ENCODE data around the gene AHCYL2. TPM values are rescaled to one million over a fixed set of nuclear protein-coding genes. Genes with fewer than 3 reads are reported as not detected.

AHCYL2 gene
- polyA plus RNA-seq, 1 donor from 2014 or later: 39.9 TPM

- Histone ChIP-seq H4K20me1 (ENCODE audit: insufficient read depth) (no peaks in the 10 kb centered on the region), H3F3A (ENCODE audit: insufficient read depth, low read length, poor library complexity, severe bottlenecking) (no peaks in the 10 kb centered on the region), H3K9ac (ENCODE audit: low read length) (no peak overlapping the region), H3K4me3 (ENCODE audit: low read length) (no peak overlapping the region), H3K27me3 (ENCODE audit: insufficient read depth, low read depth, low read length) (no peaks in the 10 kb centered on the region), H3K79me2 (replicated peaks; ENCODE audit: insufficient read depth, low read length) (no peaks in the 10 kb centered on the region), H3K9me2 (ENCODE audit: insufficient read depth, low read length) (no peaks in the 10 kb centered on the region), H3K9me3 (ENCODE audit: low read length) (no peaks in the 10 kb centered on the region), H3K4me2 (ENCODE audit: low read length) (no peak overlapping the region), H3K27ac (ENCODE audit: low read length) (no peak overlapping the region), H3K36me3 (ENCODE audit: insufficient read depth, low read length) (no peaks in the 10 kb centered on the region), H2AFZ (ENCODE audit: low read depth, low read length) (no peak overlapping the region)
- no peak for TF ChIP-seq POLR2AphosphoS5 (IDR thresholded peaks at IDR 0.05)
- no peak for TF ChIP-seq CTCF (IDR thresholded peaks at IDR 0.05; ENCODE audit: poor library complexity, severe bottlenecking)
- no peak for TF ChIP-seq SMC3 (conservative IDR thresholded peaks at IDR 0.05; ENCODE audit: poor library complexity)
- no peak for TF ChIP-seq EZH2 (IDR thresholded peaks at IDR 0.05; ENCODE audit: borderline replicate concordance, insufficient read depth, low read length, poor library complexity, severe bottlenecking)
- TF ChIP-seq EP300 (conservative IDR thresholded peaks at IDR 0.05; ENCODE audit: poor library complexity, severe bottlenecking): no peak
- no peak for TF ChIP-seq REST (IDR thresholded peaks at IDR 0.05; ENCODE audit: borderline replicate concordance)
- no peak for TF ChIP-seq TAF1 (IDR thresholded peaks at IDR 0.05; ENCODE audit: low read depth)
- no peak for TF ChIP-seq RAD21 (conservative IDR thresholded peaks at IDR 0.05)
- TF ChIP-seq MXI1 (conservative IDR thresholded peaks at IDR 0.05; ENCODE audit: poor library complexity, severe bottlenecking): no peak
Observed at GRCh38 chr7:129307592-129307991, 82.8 kb downstream of the AHCYL2 start.

DNA sequence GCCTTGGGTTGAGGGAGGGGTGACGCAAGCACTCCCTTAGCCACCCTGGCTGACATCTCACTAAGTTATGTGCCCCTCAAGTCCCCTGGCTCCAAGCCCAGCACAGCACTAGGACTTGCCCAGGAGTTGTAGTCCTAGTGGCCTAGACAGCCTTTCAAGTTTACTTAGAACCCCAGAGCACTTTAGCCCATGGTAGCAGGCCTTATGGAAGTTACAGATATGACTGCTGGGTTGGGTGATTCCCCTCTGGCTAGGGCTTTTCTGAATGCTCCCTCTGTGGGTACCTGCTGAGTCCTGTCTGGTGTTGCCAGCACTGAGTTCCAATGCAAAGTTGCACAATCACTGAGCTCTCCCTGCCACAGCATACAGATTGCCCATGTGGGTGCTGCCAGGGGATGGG, 83.2 kb downstream of the AHCYL2 start:
- no peaks in the 10 kb centered on the region for H3K9me2 ChIP-seq (ENCODE audit: insufficient read depth, low read length)
- no peaks in the 10 kb centered on the region for H3K36me3 ChIP-seq (ENCODE audit: insufficient read depth, low read length)
- H4K20me1 ChIP-seq (ENCODE audit: insufficient read depth): no peaks in the 10 kb centered on the region
- H3F3A ChIP-seq (ENCODE audit: insufficient read depth, low read length, poor library complexity, severe bottlenecking): no peaks in the 10 kb centered on the region
- no peak overlapping the region for H2AFZ ChIP-seq (ENCODE audit: low read depth, low read length)
- H3K4me2 ChIP-seq (ENCODE audit: low read length): no peak overlapping the region
- H3K9ac ChIP-seq (ENCODE audit: low read length): no peak overlapping the region
- TF ChIP-seq CTCF (IDR thresholded peaks at IDR 0.05; ENCODE audit: poor library complexity, severe bottlenecking): no peak
- TF ChIP-seq TAF1 (IDR thresholded peaks at IDR 0.05; ENCODE audit: low read depth): no peak
- no peak for TF ChIP-seq REST (IDR thresholded peaks at IDR 0.05; ENCODE audit: borderline replicate concordance)
- TF ChIP-seq POLR2AphosphoS5 (IDR thresholded peaks at IDR 0.05): no peak
- TF ChIP-seq RAD21 (conservative IDR thresholded peaks at IDR 0.05): no peak
- TF ChIP-seq MXI1 (conservative IDR thresholded peaks at IDR 0.05; ENCODE audit: poor library complexity, severe bottlenecking): no peak
- TF ChIP-seq EZH2 (IDR thresholded peaks at IDR 0.05; ENCODE audit: borderline replicate concordance, insufficient read depth, low read length, poor library complexity, severe bottlenecking): no peak
- no peak for TF ChIP-seq SMC3 (conservative IDR thresholded peaks at IDR 0.05; ENCODE audit: poor library complexity)
- TF ChIP-seq EP300 (conservative IDR thresholded peaks at IDR 0.05; ENCODE audit: poor library complexity, severe bottlenecking): no peak
- H3K79me2 ChIP-seq (replicated peaks; ENCODE audit: insufficient read depth, low read length): no peaks in the 10 kb centered on the region
- H3K4me3 ChIP-seq (ENCODE audit: low read length): no peak overlapping the region
- no peaks in the 10 kb centered on the region for H3K27me3 ChIP-seq (ENCODE audit: insufficient read depth, low read depth, low read length)
- H3K27ac ChIP-seq (ENCODE audit: low read length): no peak overlapping the region
- no peaks in the 10 kb centered on the region for H3K9me3 ChIP-seq (ENCODE audit: low read length)

Measured in neural cell (in vitro differentiated cells).